ENCODE results near the gene UTP11.
"Not testable (repeated sequence)": the region's sequence is repeated elsewhere in the genome, so short reads cannot be mapped to it uniquely, and the experiment has no call there.

The UTP11 gene

DNA sequence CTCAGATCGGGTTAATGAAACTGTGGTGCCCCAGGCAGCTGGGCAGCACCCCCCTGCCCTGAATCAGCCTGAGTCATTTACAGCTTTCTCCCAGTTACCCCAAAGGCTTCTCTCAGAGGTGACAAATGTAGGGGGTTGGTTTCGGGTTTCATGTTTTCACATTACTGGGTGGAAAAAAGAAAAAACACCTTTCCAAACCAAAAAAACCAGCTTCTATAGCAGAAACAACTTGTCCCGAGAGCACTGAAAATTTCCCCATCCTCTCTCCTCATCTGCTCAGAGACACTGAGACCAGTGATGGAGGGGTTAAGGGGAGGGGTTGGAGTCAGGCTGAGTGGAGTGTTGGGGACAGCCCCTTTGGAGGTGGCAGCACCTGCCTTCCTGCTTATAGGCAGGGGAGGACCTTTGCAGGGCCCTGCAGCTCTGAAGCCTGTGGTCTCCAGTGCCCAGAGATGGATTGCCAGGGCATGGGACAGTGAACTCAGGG is 15.6 kb downstream of the UTP11 start:
- peak; percentile 99 for DNase-seq

DNA sequence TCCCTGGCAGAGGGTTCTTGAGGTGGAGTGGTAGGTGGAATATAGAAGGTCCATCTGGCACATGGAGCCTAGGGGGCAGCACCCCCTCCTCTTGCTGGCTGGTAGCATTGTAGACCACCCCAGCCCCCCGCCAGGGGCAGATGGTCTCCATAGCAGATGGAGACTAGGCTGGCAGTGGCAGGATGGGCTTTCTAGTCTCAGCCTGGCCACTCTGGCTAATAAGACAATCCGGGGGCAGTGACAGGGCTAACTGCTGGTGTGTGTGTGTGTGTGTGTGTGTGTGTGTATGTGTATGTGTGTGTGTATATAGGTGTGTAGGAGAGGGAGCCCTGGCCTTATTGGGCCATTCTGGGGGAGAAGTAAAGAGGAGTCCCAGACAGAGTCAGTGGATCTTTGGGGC is 16.1 kb downstream of the UTP11 start:
- no peak for DNase-seq

DNA sequence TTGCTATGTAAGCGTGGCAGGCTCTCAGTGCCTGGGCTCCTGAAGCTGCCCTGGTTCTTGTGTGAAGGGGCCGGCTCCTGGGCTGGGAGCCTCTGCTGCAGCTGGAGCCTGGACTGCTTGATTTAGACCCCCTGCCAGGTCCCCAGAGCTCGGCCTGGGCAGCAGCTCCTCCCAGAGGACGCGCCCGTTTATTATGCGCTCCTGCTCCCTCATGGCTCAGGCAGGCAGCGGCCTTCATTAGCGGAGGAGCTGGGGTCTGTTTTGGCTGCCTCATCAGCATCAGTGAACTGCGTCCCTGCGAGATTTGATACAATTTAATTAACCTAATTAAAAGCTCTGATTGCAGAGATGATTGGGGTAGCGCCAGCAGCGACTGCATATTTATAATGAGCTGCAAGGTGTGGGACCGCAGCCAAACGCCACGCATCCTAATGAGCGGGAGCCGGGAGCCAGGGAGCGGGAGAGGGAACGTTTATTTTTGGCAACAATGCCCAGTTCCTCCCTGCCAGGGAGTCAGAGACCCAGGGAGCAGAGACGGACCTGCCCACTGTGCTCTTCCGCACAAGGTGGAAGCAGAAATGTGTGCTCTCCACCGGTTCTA is 16.6 kb downstream of the UTP11 start:
- DNase-seq = peak; percentile 97

DNA sequence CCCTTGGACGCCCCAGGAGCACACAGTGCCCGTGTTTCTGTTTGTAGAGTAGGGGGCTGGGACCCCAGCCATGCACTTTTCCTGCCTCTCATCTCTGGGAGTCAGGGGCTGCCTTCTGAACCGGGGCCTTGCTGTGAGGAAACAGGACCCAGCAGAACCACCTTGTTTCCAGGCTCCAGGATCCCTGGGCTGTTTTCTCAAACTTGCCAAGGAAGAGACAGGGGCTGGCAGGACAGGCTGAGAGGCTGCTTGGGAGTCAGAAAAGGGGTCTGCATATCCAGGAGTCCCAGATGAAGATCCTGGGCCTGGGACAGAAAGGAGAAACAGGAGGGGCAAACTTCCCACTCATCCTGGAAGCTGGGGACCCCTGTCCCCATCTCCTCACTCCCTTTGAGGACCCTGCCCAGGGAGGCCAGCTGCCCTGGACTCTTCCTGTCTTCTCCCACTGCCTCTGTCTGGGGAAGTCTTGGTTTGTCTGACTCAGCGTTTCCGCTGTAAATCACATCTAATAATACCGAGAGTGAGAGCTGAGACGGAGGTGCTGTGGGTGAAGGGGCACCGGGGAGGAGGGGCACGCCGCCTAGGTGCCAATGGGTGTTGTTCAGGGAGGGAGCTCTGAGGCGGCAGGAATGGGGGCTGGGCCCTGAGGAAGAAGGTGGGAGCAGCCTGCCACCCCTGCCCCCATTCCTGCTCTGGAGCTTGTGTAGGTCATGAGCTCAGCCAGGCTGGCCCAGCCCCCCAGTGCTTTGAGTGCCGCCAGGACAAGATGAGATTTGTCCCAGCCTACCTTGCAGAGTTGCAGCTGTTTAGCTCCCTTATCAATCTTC is 17.4 kb downstream of the UTP11 start:
- peak; percentile 94 for DNase-seq

DNA sequence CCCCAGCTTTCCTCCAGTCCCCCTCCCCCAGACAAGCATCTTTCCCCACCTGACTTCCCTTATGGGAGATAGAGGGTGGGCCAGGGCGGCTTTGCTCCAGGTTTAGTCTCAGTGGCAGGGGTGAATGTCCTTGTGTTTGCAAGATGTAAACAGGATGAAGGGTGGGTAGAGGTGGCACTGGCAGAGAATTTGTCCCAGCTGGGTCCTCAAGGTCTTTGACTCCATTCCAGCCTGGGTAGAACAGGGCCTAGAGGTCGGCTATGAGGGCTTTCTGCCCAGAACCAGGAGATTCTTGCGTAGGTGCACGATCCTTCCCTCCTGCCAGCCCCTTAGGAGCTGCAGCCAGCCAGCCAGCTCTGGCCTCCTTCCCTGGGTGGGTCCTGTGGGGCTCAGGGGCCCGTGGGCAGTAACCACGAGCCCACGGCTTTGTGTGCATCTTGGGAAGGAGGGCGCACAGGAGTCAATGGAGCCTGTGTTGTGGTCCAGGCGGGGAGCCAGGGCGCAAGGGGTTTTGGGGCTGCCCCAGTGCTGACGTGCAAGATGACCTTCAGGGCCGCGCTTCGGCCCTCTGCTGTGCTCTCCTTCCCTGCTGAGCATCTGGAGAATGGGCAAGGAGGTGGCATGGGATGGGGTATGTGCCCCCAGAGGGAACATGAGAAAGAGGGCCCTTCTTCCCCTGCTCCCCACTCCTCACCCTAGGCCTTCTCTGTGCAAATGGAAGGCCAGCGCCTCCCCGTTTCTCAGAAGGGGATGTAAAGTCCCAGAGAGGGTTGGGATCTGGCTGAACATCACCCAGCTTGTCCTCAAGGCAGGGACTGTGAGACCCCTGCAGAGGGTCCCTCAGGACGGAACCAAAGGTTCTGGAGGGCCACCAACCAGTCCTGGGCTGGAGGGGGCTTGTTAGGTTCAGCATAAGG is 18.3 kb downstream of the UTP11 start:
- DNase-seq = no peak

DNA sequence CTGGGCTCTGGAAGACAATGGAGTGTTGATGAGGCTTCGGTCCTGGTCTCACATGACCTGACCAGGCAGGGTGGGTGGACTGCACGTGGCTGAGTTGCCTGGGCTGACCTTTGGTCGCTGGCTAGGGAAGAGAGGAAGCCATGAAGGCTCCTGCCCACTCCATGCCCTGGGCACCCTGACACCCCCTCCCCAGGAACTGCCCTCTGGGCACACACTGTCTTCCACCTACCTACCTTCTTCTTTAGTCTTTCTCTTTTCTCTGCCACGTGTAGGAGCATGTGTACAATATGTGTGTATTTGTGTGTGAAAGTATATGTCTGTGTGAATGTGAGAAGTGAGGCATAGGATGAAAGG is 19.0 kb downstream of the UTP11 start:
- no peak for DNase-seq

DNA sequence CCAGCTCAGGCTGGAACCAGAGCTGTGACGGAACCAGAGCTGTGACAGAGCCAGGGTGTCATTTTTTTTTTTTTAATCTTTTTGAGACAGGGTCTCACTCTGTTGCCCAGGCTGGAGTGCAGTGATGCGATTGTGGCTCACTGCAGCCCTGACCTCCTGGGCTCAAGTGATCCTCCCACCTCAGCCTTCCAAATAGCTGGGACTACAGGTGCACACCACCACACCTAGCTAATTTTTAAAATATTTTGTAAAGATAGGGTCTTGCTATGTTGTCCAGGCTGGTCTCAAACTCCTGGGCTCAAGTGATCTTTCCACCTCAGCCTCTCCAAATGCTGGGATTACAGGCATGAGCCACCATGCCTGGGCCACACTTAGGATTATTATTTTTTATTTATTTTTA is 20.5 kb downstream of the UTP11 start:
- DNase-seq = not testable (repeated sequence)

DNA sequence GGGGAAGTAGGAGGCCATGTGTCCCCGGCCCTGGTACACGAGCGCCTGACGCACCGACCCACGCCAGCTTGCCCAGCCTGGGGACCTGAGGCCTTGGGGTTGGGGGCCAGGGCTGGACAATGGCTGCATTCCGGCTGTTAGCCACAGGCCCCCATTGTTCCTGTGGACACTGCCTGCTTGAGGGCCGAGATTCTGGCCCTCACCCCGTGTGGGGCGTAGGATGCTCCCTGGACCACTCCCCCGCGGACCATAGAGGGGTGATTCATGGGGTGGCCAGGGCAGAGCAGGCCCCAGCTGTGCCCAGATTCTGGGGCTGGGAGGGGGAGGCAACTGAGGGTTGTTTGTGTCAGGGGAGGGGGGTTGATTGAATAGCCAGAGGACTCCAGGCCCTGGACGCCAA is 22.3 kb downstream of the UTP11 start:
- DNase-seq = no peak

DNA sequence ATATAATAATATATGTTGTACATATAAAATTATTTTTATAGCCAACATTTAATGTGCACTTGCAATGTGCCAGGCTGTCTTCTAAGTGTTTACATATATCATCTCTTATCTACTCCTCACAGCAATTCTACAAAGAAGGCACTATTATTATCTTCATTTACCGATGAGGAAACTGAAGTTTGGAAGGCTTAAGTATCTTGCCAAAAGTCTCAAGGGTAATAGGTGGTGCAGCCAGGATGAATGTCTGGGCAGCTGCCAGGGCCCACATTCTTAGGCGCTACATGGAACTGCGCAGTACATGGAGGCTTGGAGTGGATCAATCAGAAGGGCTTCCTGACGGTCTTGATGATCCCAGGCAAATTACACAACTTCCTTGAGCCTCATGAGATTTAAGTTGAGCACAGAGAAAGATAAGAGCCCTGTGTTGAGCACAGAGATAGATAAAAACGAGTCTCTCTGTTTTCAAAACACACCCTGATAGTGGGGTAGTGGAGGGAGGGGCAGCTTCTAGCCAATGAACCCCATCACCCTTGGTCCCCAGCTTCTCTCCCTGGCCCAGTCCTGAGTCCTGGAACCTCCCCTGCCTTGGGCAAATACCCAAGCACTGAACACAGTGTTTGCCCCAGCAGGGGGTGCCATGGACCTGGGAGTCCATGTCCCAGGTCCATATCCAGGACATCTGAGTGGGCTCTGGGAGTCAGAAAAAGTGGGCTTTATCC is 24.8 kb downstream of the UTP11 start:
- DNase-seq = no peak

DNA sequence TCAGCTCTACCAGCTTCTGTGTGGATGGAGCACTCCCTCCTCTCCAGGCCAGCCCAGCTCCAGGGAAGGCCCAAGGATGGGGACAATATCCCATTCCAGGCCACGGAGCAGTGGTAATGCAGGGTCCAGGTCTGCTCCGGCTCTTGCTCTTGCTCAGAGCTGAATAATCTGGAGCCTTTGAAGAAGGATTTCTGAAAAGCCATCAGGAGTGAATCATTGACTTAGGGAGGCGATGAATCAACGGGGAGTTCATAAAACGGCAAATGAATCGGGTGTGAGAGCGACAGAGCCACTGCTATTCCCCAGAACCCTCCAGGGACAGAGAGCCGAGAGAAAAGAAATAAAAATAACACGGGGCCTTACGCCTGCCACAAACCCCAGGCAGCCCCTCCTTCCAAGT is 26.3 kb downstream of the UTP11 start:
- no peak for DNase-seq

DNA sequence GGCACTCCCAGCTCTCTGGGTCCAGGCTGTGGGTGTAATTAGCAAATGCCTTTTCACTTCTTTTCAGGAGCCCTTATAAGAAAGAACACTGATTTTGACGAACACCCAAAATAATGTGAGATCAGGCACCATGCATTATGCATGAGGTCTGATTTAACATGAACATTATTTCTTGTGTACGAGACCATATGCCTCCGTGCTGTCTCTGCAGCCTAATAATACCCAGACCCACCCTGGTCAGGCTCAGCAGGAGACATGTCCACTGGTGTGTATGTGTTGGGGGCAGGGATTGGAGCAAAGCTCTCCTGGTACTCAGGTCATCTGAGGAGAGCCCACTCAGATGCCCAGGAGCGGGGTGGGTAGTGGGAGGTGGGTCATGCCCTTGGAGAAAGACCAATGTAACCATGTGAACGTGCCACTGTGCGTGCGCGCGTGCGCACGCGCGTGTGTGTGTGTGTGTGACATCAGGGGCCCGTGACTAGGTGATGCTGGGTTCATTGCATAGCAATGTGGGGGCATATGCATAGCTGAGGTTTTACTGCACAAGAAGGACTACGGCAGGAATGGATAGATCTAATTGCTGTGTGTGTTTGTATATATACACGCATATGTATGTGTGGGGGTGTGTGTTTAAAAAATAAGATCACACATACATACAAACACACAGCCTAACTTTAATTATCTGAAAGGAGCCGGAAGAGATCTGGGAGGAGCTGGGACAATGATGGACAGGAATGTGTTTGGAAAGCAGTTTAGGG is 27.0 kb downstream of the UTP11 start:
- no peak for DNase-seq

DNA sequence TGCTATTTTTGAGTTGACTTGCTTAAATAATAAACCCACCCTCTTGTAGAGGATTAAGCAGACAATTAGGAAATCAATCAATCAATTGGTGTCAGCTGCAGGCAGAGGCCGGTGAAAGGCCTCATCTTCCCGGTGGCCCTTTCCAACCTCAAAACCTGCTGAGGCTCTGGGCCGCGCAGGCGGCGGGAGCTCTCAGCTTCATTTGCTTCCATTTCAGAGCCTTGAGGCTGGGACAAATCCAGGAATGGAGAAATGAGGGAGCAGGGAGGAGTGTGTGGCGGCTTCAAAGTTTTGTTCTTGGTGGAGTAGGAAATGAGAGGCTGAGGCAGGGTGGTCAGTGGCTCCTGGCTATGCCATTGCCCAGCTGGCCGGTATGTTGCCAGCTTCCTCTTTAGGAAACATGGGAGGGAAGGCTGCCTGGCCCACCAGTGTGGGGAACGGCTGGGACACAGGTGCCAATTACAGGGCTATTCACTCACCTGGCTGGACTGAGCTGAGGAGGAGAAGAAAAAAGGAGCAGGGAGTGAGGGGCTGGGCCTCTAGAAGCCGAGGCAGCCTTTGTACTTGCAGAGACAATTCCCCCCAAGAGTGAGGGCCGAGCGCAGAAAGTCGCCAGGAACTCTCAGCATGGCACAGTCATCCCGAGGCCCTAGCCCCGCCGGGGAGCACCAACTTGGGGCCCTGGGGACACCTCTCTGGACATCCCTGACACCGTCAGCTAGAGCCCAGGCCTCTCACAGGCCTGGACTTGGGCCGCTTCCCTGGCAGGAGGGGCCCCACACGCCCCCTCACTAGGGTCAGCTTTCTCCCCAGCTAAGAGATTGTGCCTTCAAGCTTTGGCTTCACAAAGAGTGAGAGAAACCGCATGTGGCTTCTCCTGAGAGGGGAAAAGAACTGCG is 29.7 kb downstream of the UTP11 start:
- no peak for DNase-seq

DNA sequence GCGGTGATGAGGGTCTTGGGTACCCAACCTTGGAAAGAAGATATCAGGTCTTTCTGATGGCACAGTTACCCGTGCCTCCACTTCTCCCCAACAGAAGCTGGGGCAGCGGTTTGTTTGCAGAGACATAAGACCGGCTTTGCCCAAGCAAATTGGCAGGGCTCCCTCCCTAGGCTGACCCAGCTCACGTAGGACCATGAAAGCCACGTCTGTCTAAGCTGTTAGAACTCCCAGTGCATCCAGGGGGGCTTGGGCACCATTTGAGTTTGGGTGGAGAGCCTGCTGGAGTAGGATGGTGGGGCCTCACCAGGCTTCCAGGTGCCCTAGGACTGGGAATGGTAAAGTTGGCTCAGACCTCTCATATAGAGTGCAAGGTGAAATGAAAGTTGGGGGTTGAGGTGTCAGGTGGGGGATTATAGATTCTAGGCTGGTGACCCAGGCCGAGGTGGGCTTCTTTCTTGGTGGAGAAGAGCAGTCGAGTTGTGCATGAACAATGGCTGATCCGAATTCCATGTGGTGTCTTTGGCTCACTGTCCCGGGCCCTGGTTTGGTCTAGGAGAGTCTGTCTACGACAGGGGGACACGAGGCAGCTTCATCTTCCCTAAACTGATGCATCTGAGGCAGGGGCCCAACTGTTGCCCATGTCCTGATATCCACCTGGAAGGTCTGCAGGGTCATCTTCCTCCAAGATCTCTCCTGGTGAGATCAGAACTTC is 30.7 kb downstream of the UTP11 start:
- no peak for DNase-seq

DNA sequence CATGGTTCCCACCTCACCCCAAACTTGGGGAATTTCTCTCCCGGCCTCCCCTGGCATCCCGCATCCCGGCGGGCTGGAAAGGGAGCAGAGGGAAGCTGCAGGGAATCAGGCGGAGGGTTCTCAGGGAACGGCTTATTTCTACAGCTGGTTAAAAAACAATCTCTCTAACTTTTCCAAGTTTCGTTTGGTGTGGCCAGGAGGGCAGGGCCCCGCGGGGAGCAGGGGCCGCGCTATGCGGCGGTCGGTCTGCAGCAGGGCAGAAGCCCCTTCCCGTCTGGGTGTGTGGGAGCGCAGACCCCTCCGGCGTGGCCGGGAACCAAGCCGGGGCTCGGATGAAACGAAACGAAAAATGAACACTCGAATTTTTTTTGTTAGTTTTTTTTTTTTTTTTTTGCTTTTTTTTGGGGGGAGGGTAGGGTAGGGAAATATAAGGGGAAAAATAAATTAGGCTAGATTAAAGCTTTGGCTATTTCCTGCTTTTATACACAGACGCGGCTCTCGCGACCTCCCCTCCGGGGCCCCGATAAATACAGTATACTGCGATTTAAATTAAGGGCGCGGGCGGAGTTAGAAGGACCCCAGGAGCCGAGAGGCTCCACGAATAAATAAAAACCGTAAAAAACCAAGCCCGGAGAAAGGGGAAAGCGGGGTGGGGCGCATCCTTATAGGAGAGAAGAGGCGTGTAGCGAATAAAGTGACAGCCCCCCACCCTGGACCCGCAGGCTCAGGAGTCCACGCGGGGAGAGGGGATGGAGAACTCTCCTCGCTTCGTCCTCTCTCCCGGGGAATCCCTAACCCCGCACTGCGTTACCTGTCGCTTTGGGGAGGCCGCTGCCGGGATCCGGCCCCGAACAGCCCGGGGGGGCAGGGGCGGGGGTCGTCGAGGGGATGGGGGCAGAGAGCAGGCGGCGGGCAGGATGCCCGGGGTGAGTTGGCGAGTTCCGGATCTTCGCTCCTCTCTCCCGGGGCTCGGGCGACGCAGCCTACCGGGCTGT is 32.0 kb downstream of the UTP11 start:
- DNase-seq = no peak

DNA sequence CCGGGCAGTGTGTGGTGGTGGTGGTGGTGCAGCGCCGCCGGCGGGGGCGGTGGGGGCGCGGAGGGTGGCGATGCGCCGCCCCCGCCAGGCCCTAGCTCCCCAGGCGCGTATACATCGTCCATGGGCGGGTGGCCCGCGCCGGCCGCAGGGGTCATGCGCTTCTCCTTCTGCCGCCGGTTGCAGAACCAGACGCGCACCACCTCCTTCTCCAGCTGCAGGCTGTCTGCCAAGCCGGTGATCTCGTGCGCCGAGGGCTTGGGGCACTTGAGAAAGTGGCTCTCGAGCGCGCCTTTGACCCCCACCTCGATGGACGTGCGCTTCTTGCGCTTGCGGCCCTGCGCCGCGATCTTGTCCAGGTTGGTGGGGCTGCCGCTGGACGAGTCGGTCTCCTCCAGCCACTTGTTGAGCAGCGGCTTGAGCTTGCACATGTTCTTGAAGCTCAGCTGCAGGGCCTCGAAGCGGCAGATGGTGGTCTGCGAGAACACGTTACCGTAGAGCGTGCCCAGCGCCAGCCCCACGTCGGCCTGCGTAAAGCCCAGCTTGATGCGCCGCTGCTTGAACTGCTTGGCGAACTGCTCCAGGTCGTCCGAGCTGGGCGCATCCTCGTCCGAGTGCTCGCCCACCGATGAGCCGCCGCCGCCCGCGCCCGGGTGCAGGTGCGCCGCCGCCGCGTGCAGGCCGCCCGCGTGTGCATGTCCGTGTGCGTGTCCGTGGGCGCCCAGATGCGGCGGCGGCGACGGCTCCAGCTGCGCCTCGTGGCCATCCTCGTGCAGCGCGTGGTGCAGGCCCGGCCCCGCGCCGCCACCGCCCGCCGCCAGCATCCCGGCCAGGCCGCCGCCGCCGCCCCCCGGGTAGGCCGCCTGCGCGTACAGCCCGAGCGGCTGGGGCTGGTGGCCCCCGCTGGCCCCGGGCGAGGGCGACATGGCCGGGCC is 33.1 kb downstream of the UTP11 start:
- peak; percentile 95 for DNase-seq

DNA sequence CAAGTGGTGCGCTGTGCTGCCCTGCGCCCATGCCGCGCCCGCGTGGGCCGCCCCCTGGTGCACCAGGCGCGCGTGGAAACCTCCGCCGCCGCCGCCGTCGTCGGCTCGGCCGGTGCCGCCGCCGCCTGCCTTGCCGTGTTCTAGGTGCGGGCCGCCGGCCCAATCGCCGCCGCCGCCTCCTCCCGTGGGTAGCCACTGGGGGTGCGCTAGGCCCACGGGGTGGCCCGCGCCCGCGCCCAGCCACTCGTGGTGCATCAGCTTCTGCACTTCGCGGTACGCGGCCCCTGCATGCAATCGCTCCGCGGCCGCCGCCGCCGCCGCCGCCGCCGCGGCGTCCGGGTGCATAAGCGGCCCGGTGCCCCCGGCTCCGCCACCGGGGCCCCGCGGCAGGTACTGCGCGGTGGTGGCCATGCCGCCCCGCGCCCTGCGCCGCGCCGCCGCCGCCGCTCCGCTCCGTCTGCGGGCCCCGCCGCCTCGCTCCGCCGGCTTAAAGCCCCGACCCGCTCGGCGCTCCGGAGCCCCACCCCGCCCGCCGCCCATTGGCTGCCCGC is 33.9 kb downstream of the UTP11 start, which contains the start of gene POU3F1:
Gene POU3F1 (minus strand): TSS at position 461 of the 551 bp plus-strand sequence. CDS start 50 bp downstream, at position 411.
- DNase-seq = no peak

DNA sequence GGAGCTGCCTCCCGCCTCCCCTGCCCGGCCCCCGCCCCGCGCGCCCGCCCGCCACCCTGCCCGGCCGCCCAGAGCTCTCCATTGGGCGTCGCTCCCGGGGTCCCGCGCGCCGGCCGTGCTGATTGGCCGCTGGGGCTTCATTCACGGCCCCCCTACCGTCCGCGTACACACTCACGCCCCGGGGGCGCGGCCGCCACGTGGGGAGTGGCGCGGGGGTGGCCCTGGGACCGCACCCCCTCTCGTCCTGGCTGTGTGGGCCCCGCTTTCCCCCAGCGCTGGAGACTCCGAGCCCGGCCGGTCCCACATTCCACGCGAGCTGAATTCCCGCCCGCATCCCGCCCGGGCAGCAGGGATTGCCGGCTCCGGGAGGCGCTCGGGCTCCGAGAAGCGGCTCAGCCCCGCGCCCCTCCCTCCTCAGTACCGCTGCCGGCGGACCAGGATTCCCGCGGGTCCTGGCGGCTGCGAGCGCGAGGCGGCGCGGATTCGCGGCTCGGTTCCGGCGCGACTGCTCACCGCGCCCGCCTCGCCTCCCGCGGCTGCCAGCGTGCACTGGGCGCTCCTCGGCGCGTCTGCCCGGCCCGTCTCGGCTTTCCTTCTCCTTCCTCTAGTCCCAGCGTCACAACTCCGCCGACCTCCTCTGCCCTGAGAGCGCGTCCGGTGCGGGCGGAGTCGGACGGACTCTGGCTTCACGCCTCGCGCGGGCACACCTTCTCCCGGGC is 34.5 kb downstream of the UTP11 start:
- DNase-seq = peak; percentile 99

All from NCI-H510A treated with DMSO at 0.1 percent for 48 hours (cell line).